A549 (cell line): Measurements from ENCODE around the gene ERRFI1. TPM values are rescaled to one million over a fixed set of nuclear protein-coding genes. Genes with fewer than 3 reads are reported as not detected.
A peak's percentile ranks its signal among the peaks of the same experiment; 100 is the strongest.

Source experiments
- ATAC-seq, 2 experiments: fragments of 200-7000 bp in 1 of 2; fragments of >200 bp in 1 of 2; cut with Nextera tagmentation in 1 of 2; cut with Tn5 transposase in 1 of 2; 3 replicates each; pipeline versions ENCODE4 v1.8.0 to v1.9.1; 2018 to 2020; ENCODE audit warnings: mild to moderate bottlenecking in 1 of 2, moderate library complexity in 1 of 2
- CTCF ChIA-PET: fragments of 300-600 bp; sonication (Branson Sonifier 250); formaldehyde crosslinking; extraction: SDS; loops from one replicate; lab custom pipeline; 2021; ENCODE audit warnings: antibody characterized with exemption, inconsistent platforms; lab: Yijun Ruan, JAX
- POLR2A ChIA-PET: fragments of 350-600 bp; formaldehyde crosslinking; extraction: SDS; loops from one replicate; lab custom pipeline; 2021; ENCODE audit warnings: antibody characterized with exemption, inconsistent platforms; lab: Yijun Ruan, JAX
- DNase-seq, 2 experiments: peaks; one replicate each; pipeline versions ENCODE4 v3.0.0 to v3.0.0-alpha.2; 2011 to 2016; ENCODE audit warnings: low read depth in 1 of 2, low spot score in 1 of 2
- FAIRE-seq: peaks from 2 replicates; lab custom pipeline; 2011; peaks lifted over from hg19 to GRCh38; lab: Jason Lieb, UNC
- H3K27ac ChIP-seq, 2 experiments: fragments of >200 bp; sonication (Bioruptor Twin); formaldehyde crosslinking; 3 replicates each; pipeline ENCODE4 v1.5.1; 2016 to 2017
- H3K4me1 ChIP-seq: fragments of >200 bp; sonication (Bioruptor Twin); formaldehyde crosslinking; 3 replicates; pipeline ENCODE4 v1.6.1; 2016
- H3K4me2 ChIP-seq: fragments of >200 bp; sonication (Bioruptor Twin); formaldehyde crosslinking; 3 replicates; pipeline ENCODE4 v1.6.1; 2016
- H3K4me3 ChIP-seq: fragments of >200 bp; sonication (Bioruptor Twin); formaldehyde crosslinking; 3 replicates; pipeline ENCODE4 v1.5.1; 2016
- H3K9me3 ChIP-seq: fragments of >200 bp; sonication (Bioruptor Twin); formaldehyde crosslinking; 3 replicates; pipeline ENCODE4 v1.6.1; 2016
- CBX2 ChIP-seq: fragments of 200-600 bp; sonication (generic); IDR thresholded peaks from 2 replicates; pipeline ENCODE4 v1.6.1; 2016; ENCODE audit warnings: low read depth, mild to moderate bottlenecking, borderline replicate concordance
- CBX8 ChIP-seq: fragments of 200-600 bp; sonication (generic); IDR thresholded peaks from 2 replicates; pipeline ENCODE4 v1.6.1; 2016
- EHF ChIP-seq: fragments of 250-450 bp; sonication (Bioruptor Pico); IDR thresholded peaks from 2 replicates; pipeline ENCODE4 v1.5.0; 2020; ENCODE audit warnings: mild to moderate bottlenecking
- ESRRA ChIP-seq: fragments of 150-350 bp; IDR thresholded peaks from 2 replicates; pipeline ENCODE4 v1.6.1; 2014; ENCODE audit warnings: mild to moderate bottlenecking, low read length, borderline replicate concordance
- FOSB ChIP-seq: fragments of 250-450 bp; sonication (Bioruptor Pico); IDR thresholded peaks from 2 replicates; pipeline ENCODE4 v1.5.0; 2020; ENCODE audit warnings: mild to moderate bottlenecking, moderate library complexity
- FOSL2 ChIP-seq, 2 experiments: fragments of 450-650 bp in 1 of 2; fragments of >200 bp in 1 of 2; sonication (Bioruptor Twin) in 1 of 2; formaldehyde crosslinking; IDR thresholded peaks; 2 replicates each; pipeline versions ENCODE4 v1.5.0 to v1.6.1; 2016 to 2020; ENCODE audit warnings: mild to moderate bottlenecking in 1 of 2, moderate library complexity in 1 of 2
- HOXA7 ChIP-seq: fragments of 250-450 bp; sonication (Bioruptor Pico); IDR thresholded peaks from 2 replicates; pipeline ENCODE4 v1.5.0; 2020; ENCODE audit warnings: mild to moderate bottlenecking, moderate library complexity
- HOXB13 ChIP-seq: fragments of 250-450 bp; sonication (Bioruptor Pico); IDR thresholded peaks from 2 replicates; pipeline ENCODE4 v1.5.0; 2020; ENCODE audit warnings: low read depth, mild to moderate bottlenecking, moderate library complexity
- HOXB5 ChIP-seq: fragments of 250-450 bp; sonication (Bioruptor Pico); IDR thresholded peaks from 2 replicates; pipeline ENCODE4 v1.5.0; 2020; ENCODE audit warnings: mild to moderate bottlenecking, moderate library complexity
- KDM1A ChIP-seq: fragments of 200-600 bp; sonication (generic); IDR thresholded peaks from 2 replicates; pipeline ENCODE4 v1.6.1; 2016; ENCODE audit warnings: low read depth, mild to moderate bottlenecking
- KDM5A ChIP-seq: fragments of 200-600 bp; sonication (generic); IDR thresholded peaks from 2 replicates; pipeline ENCODE4 v1.6.1; 2016; ENCODE audit warnings: antibody characterized with exemption, mild to moderate bottlenecking
- MYC ChIP-seq: IDR thresholded peaks from 2 replicates; pipeline ENCODE4 v1.6.1; 2012; ENCODE audit warnings: mild to moderate bottlenecking, inconsistent platforms, low read length, improper control_type of control experiment, borderline replicate concordance
- NPAS2 ChIP-seq: fragments of 250-450 bp; sonication (Bioruptor Pico); IDR thresholded peaks from 2 replicates; pipeline ENCODE4 v1.8.0; 2022; ENCODE audit warnings: mild to moderate bottlenecking, moderate library complexity, borderline replicate concordance
- PHF8 ChIP-seq: fragments of 200-600 bp; sonication (generic); IDR thresholded peaks from 2 replicates; pipeline ENCODE4 v1.6.1; 2016; ENCODE audit warnings: low read depth, mild to moderate bottlenecking, antibody characterized with exemption, moderate library complexity, borderline replicate concordance
- POLR2AphosphoS2 ChIP-seq: conservative IDR thresholded peaks from 2 replicates; pipeline ENCODE4 v1.6.1; 2012; ENCODE audit warnings: low read length, improper control_type of control experiment, inconsistent platforms
- RAD21 ChIP-seq, 2 experiments: fragments of >200 bp in 1 of 2; sonication (Bioruptor Twin) in 1 of 2; formaldehyde crosslinking in 1 of 2; IDR thresholded peaks in 1 of 2; conservative IDR thresholded peaks in 1 of 2; 2 replicates in 1 of 2; 3 replicates in 1 of 2; pipeline ENCODE4 v1.6.1; 2012 to 2018; ENCODE audit warnings: inconsistent platforms in 1 of 2
- RCOR1 ChIP-seq: fragments of 150-350 bp; IDR thresholded peaks from 2 replicates; pipeline ENCODE4 v1.6.1; 2014; ENCODE audit warnings: antibody characterized with exemption, low read length, low read depth
- RFX5 ChIP-seq: fragments of 450-650 bp; IDR thresholded peaks from 2 replicates; pipeline ENCODE4 v1.7.1; 2014; ENCODE audit warnings: antibody characterized with exemption, mild to moderate bottlenecking, moderate library complexity
- TP53 ChIP-seq: fragments of 250-450 bp; sonication (Bioruptor Pico); IDR thresholded peaks from 2 replicates; pipeline ENCODE4 v1.5.0; 2021; ENCODE audit warnings: mild to moderate bottlenecking, moderate library complexity
- ZC3H11A ChIP-seq: fragments of 450-650 bp; IDR thresholded peaks from 2 replicates; pipeline ENCODE4 v1.6.1; 2014; ENCODE audit warnings: antibody characterized with exemption, mild to moderate bottlenecking
- ZFP36 ChIP-seq: fragments of 450-650 bp; IDR thresholded peaks from 2 replicates; pipeline ENCODE4 v1.6.1; 2014; ENCODE audit warnings: borderline replicate concordance; ENCODE audit not compliant: partially characterized antibody
- WGBS: methylation state at CpG from one replicate; pipeline ENCODE4 v1.1.6; 2017; ENCODE audit errors: missing lambda C conversion rate; 5-methylcytosine and 5-hydroxymethylcytosine counted together
- polyA plus RNA-seq, 4 experiments: library from polyadenylated mRNA; depleted of rRNA in 3 of 4; stranded (reverse); fragments of >200 nt; fragmentation: RNase III in 1 of 4; extraction: RNeasy Plus Mini Kit Qiagen cat#74134 plus additional on column Dnase treatment in 1 of 4; gene quantifications; 2 replicates in 3 of 4; 3 replicates in 1 of 4; pipeline ENCODE4 v1.2.3, GENCODE V29; 2011 to 2017
- TF ChIP-seq, protein P1 (sequence below): IDR thresholded peaks from 2 replicates; pipeline ENCODE4 v1.6.1; 2012
- TF ChIP-seq, protein P2 (sequence below): IDR thresholded peaks from 2 replicates; pipeline ENCODE4 v1.6.1; 2012

The ERRFI1 gene
- polyA plus RNA-seq, 2 of the 4 experiments (the other 2 are of a cell fraction): 51.0 to 217 TPM

DNA sequence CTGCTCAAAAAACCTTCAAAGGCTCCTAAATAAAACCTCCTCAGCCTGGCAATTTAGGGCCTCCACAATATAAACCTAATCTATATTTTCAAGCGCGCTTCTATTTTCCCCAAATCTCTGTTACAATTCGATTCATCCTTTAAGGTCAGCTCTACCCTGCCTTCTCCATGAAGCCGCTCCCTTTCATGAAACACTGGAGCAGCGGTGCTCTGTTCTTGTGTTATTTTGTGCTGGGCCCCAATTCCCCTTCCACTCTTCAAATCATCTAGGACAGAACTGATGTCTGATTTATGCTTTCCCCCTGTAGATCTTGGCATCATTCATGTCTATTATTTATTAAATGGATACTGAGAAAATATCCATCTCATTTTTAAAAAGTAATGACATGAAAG is 6.9 kb downstream of the ERRFI1 start:
- CTCF ChIA-PET: interaction anchor here (0.5 to 13.0 kb wide), 7 partner anchors 14 to 294 kb away, joined by 3 to 172 read pairs (median 5); no protein-coding TSS in a partner anchor
- no peak for FAIRE-seq
- ATAC-seq: no peak
- peak overlapping the region; percentile 82 to 100 for H3K27ac ChIP-seq
- peak overlapping the region; percentile 91; the same call in 2 of the 3 replicates for H3K4me3 ChIP-seq
- TF ChIP-seq, protein P1, sequence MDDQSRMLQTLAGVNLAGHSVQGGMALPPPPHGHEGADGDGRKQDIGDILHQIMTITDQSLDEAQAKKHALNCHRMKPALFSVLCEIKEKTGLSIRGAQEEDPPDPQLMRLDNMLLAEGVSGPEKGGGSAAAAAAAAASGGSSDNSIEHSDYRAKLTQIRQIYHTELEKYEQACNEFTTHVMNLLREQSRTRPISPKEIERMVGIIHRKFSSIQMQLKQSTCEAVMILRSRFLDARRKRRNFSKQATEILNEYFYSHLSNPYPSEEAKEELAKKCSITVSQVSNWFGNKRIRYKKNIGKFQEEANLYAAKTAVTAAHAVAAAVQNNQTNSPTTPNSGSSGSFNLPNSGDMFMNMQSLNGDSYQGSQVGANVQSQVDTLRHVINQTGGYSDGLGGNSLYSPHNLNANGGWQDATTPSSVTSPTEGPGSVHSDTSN: no peak
- TF ChIP-seq ZC3H11A (no peak), CBX2 (no peak), RAD21 (conservative IDR thresholded peaks at IDR 0.05 in 1 of 2, IDR thresholded peaks at IDR 0.05 in 1 of 2) (no peak), KDM1A (no peak), ESRRA (no peak), KDM5A (no peak), EHF (CRISPR knock-in tag) (no peak), ZFP36 (no peak), CBX8 (no peak), HOXB5 (CRISPR knock-in tag) (no peak), NPAS2 (CRISPR knock-in tag) (no peak), HOXB13 (no peak), MYC (no peak)
- TF ChIP-seq, protein P2, sequence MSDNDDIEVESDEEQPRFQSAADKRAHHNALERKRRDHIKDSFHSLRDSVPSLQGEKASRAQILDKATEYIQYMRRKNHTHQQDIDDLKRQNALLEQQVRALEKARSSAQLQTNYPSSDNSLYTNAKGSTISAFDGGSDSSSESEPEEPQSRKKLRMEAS: no peak
- TF ChIP-seq, all 56 proteins: peak for 0
- Histone ChIP-seq H3K4me2 (peak overlapping the region; percentile 86), H3K9me3 (no peaks in the 10 kb centered on the region), H3K4me1 (peaks cover 78% of the 10 kb centered on the region)
- no peak for DNase-seq
- POLR2A ChIA-PET: interaction anchor here (0.6 to 2.6 kb wide), 3 partner anchors 21 to 295 kb away, joined by 3 to 13 read pairs (median 5); no protein-coding TSS in a partner anchor
- 78% methylated on average over 5 of the region's 5 CpGs for WGBS

DNA sequence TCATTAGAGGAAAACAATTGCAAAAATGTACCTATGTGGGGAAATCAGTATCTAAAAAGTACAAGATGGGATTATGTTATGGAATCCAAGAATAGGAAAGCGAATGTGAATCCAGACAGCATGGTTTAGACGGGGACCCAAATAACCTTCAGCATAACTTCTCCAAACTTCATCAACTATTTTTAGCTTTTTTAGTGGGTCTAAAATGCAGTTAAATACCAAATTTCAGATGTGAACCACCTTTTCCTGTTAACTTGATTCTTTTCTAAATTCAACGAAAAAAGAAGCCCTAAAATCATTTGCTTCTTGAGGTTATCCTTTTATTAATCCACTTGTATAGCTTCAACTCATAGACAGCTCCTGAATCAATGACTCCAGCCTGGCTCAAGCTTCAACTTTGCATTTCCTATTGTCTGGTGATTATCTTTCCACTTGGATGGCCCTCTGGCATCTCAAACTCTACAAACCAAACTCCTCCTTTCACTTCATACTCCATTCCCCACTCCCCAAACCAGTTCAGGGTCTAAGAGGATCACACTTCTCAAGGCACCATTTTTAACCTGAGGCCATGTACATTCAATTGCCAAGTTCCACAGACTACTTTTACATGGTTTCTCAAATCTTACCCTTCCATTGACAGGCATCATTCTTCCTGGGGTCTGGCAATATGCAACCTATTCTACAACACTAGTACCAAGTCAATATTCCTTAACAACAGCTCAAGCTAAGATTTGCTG is 7.4 kb downstream of the ERRFI1 start:
- Histone ChIP-seq H3K27ac (peak overlapping the region; percentile 82 to 100), H3K9me3 (no peaks in the 10 kb centered on the region), H3K4me2 (peak overlapping the region; percentile 86), H3K4me3 (peak overlapping the region; percentile 91; the same call in 2 of the 3 replicates), H3K4me1 (peaks cover 83% of the 10 kb centered on the region)
- 38% methylated on average over 3 of the region's 3 CpGs for WGBS
- DNase-seq (no peak), ATAC-seq (peak in 1 of 2 experiments; percentile 1; a peak in 1 of 6 replicates), FAIRE-seq (no peak)
- TF ChIP-seq POLR2AphosphoS2 (no peak), TP53 (CRISPR knock-in tag) (no peak), PHF8 (no peak), FOSL2 (IDR thresholded peaks at IDR 0.05) (no peak), FOSL2 (CRISPR knock-in tag; IDR thresholded peaks at IDR 0.05) (no peak), RCOR1 (no peak), HOXB5 (CRISPR knock-in tag) (no peak), EHF (CRISPR knock-in tag) (no peak), ZFP36 (no peak), FOSB (CRISPR knock-in tag) (peak; percentile 61; the same call in 1 of the 2 replicates), KDM1A (no peak), HOXA7 (peak; percentile 56), RAD21 (conservative IDR thresholded peaks at IDR 0.05 in 1 of 2, IDR thresholded peaks at IDR 0.05 in 1 of 2) (no peak), RFX5 (no peak)
- ChIA-PET CTCF (interaction anchor here (0.6 to 13.0 kb wide), 7 partner anchors 14 to 330 kb away, joined by 3 to 172 read pairs (median 26); no protein-coding TSS in a partner anchor), POLR2A (interaction anchor here (0.6 to 2.6 kb wide), 3 partner anchors 8 to 296 kb away, joined by 3 to 13 read pairs (median 4); no protein-coding TSS in a partner anchor)
